GM19099 (cell line): ENCODE results near the gene ZNF800.

ENCODE experiments used
- POLR2A ChIP-seq: IDR thresholded peaks from 3 replicates; pipeline ENCODE4 v1.6.1; 2011; ENCODE audit warnings: low read depth; ENCODE audit not compliant: insufficient read length; ENCODE audit errors: extremely low read depth

Gene ZNF800

GRCh38 chr7:127322832-127323493 is 69.5 kb downstream of the ZNF800 start:
- TF ChIP-seq POLR2A: no peak

GRCh38 chr7:127322351-127322750 is 70.2 kb downstream of the ZNF800 start:
- no peak for TF ChIP-seq POLR2A

GRCh38 chr7:127320974-127321373 is 71.5 kb downstream of the ZNF800 start:
- no peak for TF ChIP-seq POLR2A
